Sigmoid colon (tissue), 4 donors: ENCODE results near the gene GABARAPL2.

Experiments used
- EP300 ChIP-seq, 4 donors: sonication (generic); formaldehyde crosslinking; IDR thresholded peaks; one replicate each; pipeline ENCODE4 v1.6.1; 2017; ENCODE audit warnings: antibody characterized with exemption in 4 of 4
- POLR2A ChIP-seq, 2 donors: fragments of 450-650 bp; IDR thresholded peaks; one replicate each; pipeline ENCODE4 v1.6.1; 2016; ENCODE audit warnings: antibody characterized with exemption in 2 of 2, mild to moderate bottlenecking in 2 of 2, moderate library complexity in 2 of 2
- POLR2AphosphoS5 ChIP-seq, 4 donors: sonication (generic); formaldehyde crosslinking; IDR thresholded peaks; one replicate each; pipeline ENCODE4 v1.6.1; 2017; ENCODE audit warnings: antibody characterized with exemption in 4 of 4
- TF ChIP-seq, protein P1 (sequence below), 4 experiments: fragments of 450-650 bp in 3 of 4; fragments of 200-600 bp in 1 of 4; IDR thresholded peaks; one replicate each; pipeline ENCODE4 v1.5.1; 2016 to 2019; ENCODE audit warnings: antibody characterized with exemption in 4 of 4, mild to moderate bottlenecking in 3 of 4, moderate library complexity in 2 of 4

DNA sequence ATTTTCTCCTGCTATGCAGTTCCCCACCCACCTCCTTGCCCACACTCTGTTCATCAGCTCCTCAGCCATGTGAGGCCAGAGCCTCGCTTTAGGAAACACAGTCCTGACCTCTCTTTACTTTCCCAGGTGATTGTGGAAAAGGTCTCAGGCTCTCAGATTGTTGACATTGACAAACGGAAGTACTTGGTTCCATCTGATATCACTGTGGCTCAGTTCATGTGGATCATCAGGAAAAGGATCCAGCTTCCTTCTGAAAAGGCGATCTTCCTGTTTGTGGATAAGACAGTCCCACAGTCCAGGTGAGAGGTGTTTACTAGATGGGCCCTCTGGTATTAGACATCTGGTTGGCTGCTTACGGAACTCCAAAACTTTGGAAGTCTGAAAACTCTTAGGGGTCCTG is 1.7 kb downstream of the GABARAPL2 start:
- TF ChIP-seq, protein P1, sequence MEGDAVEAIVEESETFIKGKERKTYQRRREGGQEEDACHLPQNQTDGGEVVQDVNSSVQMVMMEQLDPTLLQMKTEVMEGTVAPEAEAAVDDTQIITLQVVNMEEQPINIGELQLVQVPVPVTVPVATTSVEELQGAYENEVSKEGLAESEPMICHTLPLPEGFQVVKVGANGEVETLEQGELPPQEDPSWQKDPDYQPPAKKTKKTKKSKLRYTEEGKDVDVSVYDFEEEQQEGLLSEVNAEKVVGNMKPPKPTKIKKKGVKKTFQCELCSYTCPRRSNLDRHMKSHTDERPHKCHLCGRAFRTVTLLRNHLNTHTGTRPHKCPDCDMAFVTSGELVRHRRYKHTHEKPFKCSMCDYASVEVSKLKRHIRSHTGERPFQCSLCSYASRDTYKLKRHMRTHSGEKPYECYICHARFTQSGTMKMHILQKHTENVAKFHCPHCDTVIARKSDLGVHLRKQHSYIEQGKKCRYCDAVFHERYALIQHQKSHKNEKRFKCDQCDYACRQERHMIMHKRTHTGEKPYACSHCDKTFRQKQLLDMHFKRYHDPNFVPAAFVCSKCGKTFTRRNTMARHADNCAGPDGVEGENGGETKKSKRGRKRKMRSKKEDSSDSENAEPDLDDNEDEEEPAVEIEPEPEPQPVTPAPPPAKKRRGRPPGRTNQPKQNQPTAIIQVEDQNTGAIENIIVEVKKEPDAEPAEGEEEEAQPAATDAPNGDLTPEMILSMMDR (IDR thresholded peaks at IDR 0.05): no peak
- TF ChIP-seq POLR2AphosphoS5 (IDR thresholded peaks at IDR 0.05) (no peak), POLR2A (IDR thresholded peaks at IDR 0.05) (no peak), EP300 (IDR thresholded peaks at IDR 0.05) (no peak)
